Natural killer cell (primary cell): ENCODE measurements around the gene MAPKAP1. TPM values are rescaled to one million over a fixed set of nuclear protein-coding genes. Genes with fewer than 3 reads are reported as not detected.

Experiments used
- ATAC-seq, 3 donors: fragments of 150-1000 bp in 2 of 3; fragments of 200-7000 bp in 1 of 3; cut with Tn5 transposase; 1 replicate in 1 of 3; 2 replicates in 2 of 3; pipeline ENCODE4 v1.10.0; 2021; ENCODE audit warnings: mild to moderate bottlenecking in 2 of 3, moderate library complexity in 2 of 3
- DNase-seq, 2 donors: peaks; one replicate each; pipeline versions ENCODE4 v3.0.0 to v3.0.0-alpha.2; 2013 to 2021; ENCODE audit warnings: mixed read lengths in 1 of 2
- H3K27ac ChIP-seq: one replicate; pipeline ENCODE4 v1.5.1; 2013; ENCODE audit warnings: mild to moderate bottlenecking, low read length
- H3K27me3 ChIP-seq: one replicate; pipeline ENCODE4 v1.6.1; 2013; ENCODE audit warnings: low read length; ENCODE audit not compliant: control insufficient read depth, insufficient read depth
- H3K36me3 ChIP-seq: one replicate; pipeline ENCODE4 v1.6.1; 2013; ENCODE audit warnings: low read length; ENCODE audit not compliant: control insufficient read depth, insufficient read depth
- H3K4me1 ChIP-seq: one replicate; pipeline ENCODE4 v1.6.1; 2013; ENCODE audit warnings: low read length; ENCODE audit not compliant: control insufficient read depth, insufficient read depth
- H3K4me3 ChIP-seq: one replicate; pipeline ENCODE4 v1.5.1; 2013; ENCODE audit warnings: low read length
- H3K9me3 ChIP-seq: one replicate; pipeline ENCODE4 v1.6.1; 2013; ENCODE audit warnings: low read length; ENCODE audit not compliant: control insufficient read depth, insufficient read depth
- H3K27ac Mint-ChIP-seq, 2 donors: one replicate each; pipeline ENCODE4 v1.8.0; 2022; ENCODE audit warnings: mild to moderate bottlenecking in 2 of 2, mixed read lengths in 2 of 2, moderate library complexity in 1 of 2
- H3K27me3 Mint-ChIP-seq, 2 donors: one replicate each; pipeline ENCODE4 v1.8.0; 2022; ENCODE audit warnings: low read depth in 2 of 2, mixed read lengths in 2 of 2
- H3K36me3 Mint-ChIP-seq: one replicate; pipeline ENCODE4 v1.8.0; 2022; ENCODE audit warnings: mixed read lengths
- H3K4me1 Mint-ChIP-seq, 2 donors: one replicate each; pipeline ENCODE4 v1.8.0; 2022; ENCODE audit warnings: mixed read lengths in 2 of 2
- H3K4me3 Mint-ChIP-seq: one replicate; pipeline ENCODE4 v1.8.0; 2022; ENCODE audit warnings: mild to moderate bottlenecking, moderate library complexity, mixed read lengths
- H3K9me3 Mint-ChIP-seq, 2 donors: one replicate each; pipeline ENCODE4 v1.8.0; 2022; ENCODE audit warnings: mixed read lengths in 2 of 2
- CTCF ChIP-seq: fragments of 200-600 bp; IDR thresholded peaks from one replicate; pipeline ENCODE4 v1.8.0; 2022; ENCODE audit warnings: antibody characterized with exemption
- WGBS: methylation state at CpG from one replicate; pipeline ENCODE4 v1.1.7; 2013; ENCODE audit warnings: missing lambda C conversion rate; ENCODE audit not compliant: insufficient coverage; 5-methylcytosine and 5-hydroxymethylcytosine counted together
- intact Hi-C: fragments of 100-400 bp; cut with micrococcal nuclease; formaldehyde crosslinking; loops from one replicate; pipeline ENCODE4 v1.14.2; 2022
- total RNA-seq, 4 donors: library from RNA; stranded (reverse); fragments of 120-200 nt in 1 of 4; gene quantifications; one replicate each; pipeline versions ENCODE4 v1.2.3 to v1.2.4, GENCODE V29; 2013 to 2022

MAPKAP1 gene
- total RNA-seq, 3 donors from 2014 or later (not counting 1 experiment from before 2014, with no cell fraction given) = 51.1 to 73.0 (median 58.8) TPM

GRCh38 chr9:125705893-125706292, 1.1 kb downstream of the MAPKAP1 start:
- ATAC-seq = no peak
- no peak overlapping the region for H3K27ac ChIP-seq
- peaks cover 32 to 41% of the 10 kb centered on the region in 2 donors for H3K4me1 Mint-ChIP-seq
- no peaks in the 10 kb centered on the region for H3K9me3 ChIP-seq
- no peaks in the 10 kb centered on the region for H3K9me3 Mint-ChIP-seq
- H3K36me3 Mint-ChIP-seq = no peaks in the 10 kb centered on the region
- H3K4me3 ChIP-seq = no peak overlapping the region
- TF ChIP-seq CTCF = no peak
- peak overlapping the region; percentile 90 for H3K4me3 Mint-ChIP-seq
- intact Hi-C loops = loop anchor here (5.0 kb wide), 1 partner anchor 41 kb away; the partner anchor contains the start of gene PBX3
- H3K27me3 ChIP-seq = no peaks in the 10 kb centered on the region
- no peaks in the 10 kb centered on the region for H3K36me3 ChIP-seq
- H3K27me3 Mint-ChIP-seq = peaks cover 3 to 7% of the 10 kb centered on the region in 2 donors
- H3K4me1 ChIP-seq = peaks cover 13% of the 10 kb centered on the region
- WGBS = 95% methylated on average over 4 of the region's 4 CpGs
- no peak for DNase-seq
- H3K27ac Mint-ChIP-seq = peak overlapping the region; percentile 69 to 90

GRCh38 chr9:125703662-125704061, 3.3 kb downstream of the MAPKAP1 start:
- intact Hi-C loops = no loop called here
- peak overlapping the region in 1 of 2 donors; percentile 90 for H3K27ac Mint-ChIP-seq
- H3K4me3 ChIP-seq = no peak overlapping the region
- H3K27ac ChIP-seq = no peak overlapping the region
- TF ChIP-seq CTCF = no peak
- ATAC-seq = no peak
- no peaks in the 10 kb centered on the region for H3K36me3 Mint-ChIP-seq
- H3K4me3 Mint-ChIP-seq = no peak overlapping the region
- no peaks in the 10 kb centered on the region for H3K9me3 Mint-ChIP-seq
- 93% methylated on average over 4 of the region's 4 CpGs for WGBS
- no peaks in the 10 kb centered on the region for H3K27me3 ChIP-seq
- H3K4me1 ChIP-seq = peaks cover 13% of the 10 kb centered on the region
- no peaks in the 10 kb centered on the region for H3K36me3 ChIP-seq
- H3K9me3 ChIP-seq = no peaks in the 10 kb centered on the region
- peaks cover 32 to 48% of the 10 kb centered on the region in 2 donors for H3K4me1 Mint-ChIP-seq
- no peak for DNase-seq
- no peaks in the 10 kb centered on the region for H3K27me3 Mint-ChIP-seq

- Histone ChIP-seq H3K4me3 (no peak overlapping the region), H3K27ac (no peak overlapping the region), H3K9me3 (no peaks in the 10 kb centered on the region), H3K36me3 (no peaks in the 10 kb centered on the region), H3K4me1 (peaks cover 1% of the 10 kb centered on the region), H3K27me3 (no peaks in the 10 kb centered on the region)
- no peak for TF ChIP-seq CTCF
- no peaks in the 10 kb centered on the region for H3K27me3 Mint-ChIP-seq
- H3K36me3 Mint-ChIP-seq = no peaks in the 10 kb centered on the region
- no peak overlapping the region for H3K4me3 Mint-ChIP-seq
- intact Hi-C loops = no loop called here
- H3K4me1 Mint-ChIP-seq = peaks cover 29 to 54% of the 10 kb centered on the region in 2 donors
- 70% methylated on average over 5 of the region's 6 CpGs for WGBS
- no peaks in the 10 kb centered on the region for H3K9me3 Mint-ChIP-seq
- no peak overlapping the region for H3K27ac Mint-ChIP-seq
- ATAC-seq = no peak
- DNase-seq = no peak
Measured at GRCh38 chr9:125701351-125701750, 5.7 kb downstream of the MAPKAP1 start.

GRCh38 chr9:125700791-125701190, 6.2 kb downstream of the MAPKAP1 start:
- no peaks in the 10 kb centered on the region for H3K36me3 ChIP-seq
- ATAC-seq (peak in 1 of 3 donors; percentile 44), DNase-seq (no peak)
- H3K27me3 Mint-ChIP-seq = no peaks in the 10 kb centered on the region
- 80% methylated on average over 2 of the region's 2 CpGs for WGBS
- H3K4me3 ChIP-seq = no peak overlapping the region
- no peak overlapping the region for H3K27ac ChIP-seq
- TF ChIP-seq CTCF = no peak
- intact Hi-C loops = no loop called here
- H3K36me3 Mint-ChIP-seq = no peaks in the 10 kb centered on the region
- no peaks in the 10 kb centered on the region for H3K9me3 ChIP-seq
- H3K4me1 ChIP-seq = no peaks in the 10 kb centered on the region
- no peaks in the 10 kb centered on the region for H3K9me3 Mint-ChIP-seq
- no peak overlapping the region for H3K4me3 Mint-ChIP-seq
- no peak overlapping the region for H3K27ac Mint-ChIP-seq
- H3K27me3 ChIP-seq = no peaks in the 10 kb centered on the region
- peaks cover 23 to 49% of the 10 kb centered on the region in 2 donors for H3K4me1 Mint-ChIP-seq
